Subcutaneous preadipocyte (primary cell): ENCODE measurements around the gene ANKRD34C. TPM values are rescaled to one million over a fixed set of nuclear protein-coding genes. Genes with fewer than 3 reads are reported as not detected.

Experiments used
- total RNA-seq: library from RNA; depleted of rRNA; stranded (reverse); fragments of >200 nt; gene quantifications from 2 replicates; pipeline ENCODE4 v1.2.3, GENCODE V29; 2012

Gene ANKRD34C
- not detected in 2 replicates for total RNA-seq

GRCh38 chr15:79282371-79283251 is at the start of gene ANKRD34C:
Gene ANKRD34C, plus strand, starts transcription at chr15:79282722. Its CDS starts 10,563 bp downstream, at chr15:79293285.

GRCh38 chr15:79310985-79311900 is 28.7 kb downstream of the ANKRD34C start, which contains the start of gene TMED3:
Gene TMED3, plus strand, starts transcription at chr15:79311112. Its CDS starts 138 bp downstream, at chr15:79311250.

Other genes starting within 250 kb of the ANKRD34C start
- not detected in 2 replicates for gene RASGRF1, start 191.9 kb upstream of the ANKRD34C start, total RNA-seq
- gene TMED3, start 28.4 kb downstream of the ANKRD34C start, total RNA-seq: 81.3 and 87.8 TPM in 2 replicates
- gene MINAR1, start 149.6 kb downstream of the ANKRD34C start, total RNA-seq: 0.73 and 0.98 TPM in 2 replicates